ENCODE measurements around the gene ADAM22.
"Not testable (repeated sequence)": the region's sequence is repeated elsewhere in the genome, so short reads cannot be mapped to it uniquely, and the experiment has no call there.

The ADAM22 gene

DNA sequence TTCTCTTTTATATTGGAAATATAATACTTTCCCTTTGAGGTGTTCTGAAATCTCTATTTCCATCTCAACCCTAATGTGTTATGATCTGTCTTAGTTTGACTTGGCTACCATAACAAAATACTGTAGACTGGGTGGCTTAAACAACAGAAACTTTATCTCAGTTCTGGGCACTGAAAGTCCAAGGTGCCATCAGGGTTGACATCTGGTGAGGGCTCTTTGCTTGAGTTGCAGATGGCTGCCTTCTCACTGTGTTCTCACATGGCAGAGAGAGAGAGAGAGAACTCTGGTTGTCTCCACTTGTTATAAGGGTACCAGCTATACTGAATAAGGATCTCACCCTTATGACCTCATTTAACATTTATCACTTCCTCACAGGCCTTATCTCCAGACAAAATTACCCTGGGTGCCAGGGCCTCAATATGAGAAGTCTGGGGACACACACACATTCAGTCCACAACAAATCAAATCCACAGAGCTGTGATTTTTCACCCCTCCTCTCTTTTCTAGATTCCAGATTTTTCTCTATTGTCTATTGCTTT is 181.3 kb downstream of the ADAM22 start:
- DNase-seq: no peak

DNA sequence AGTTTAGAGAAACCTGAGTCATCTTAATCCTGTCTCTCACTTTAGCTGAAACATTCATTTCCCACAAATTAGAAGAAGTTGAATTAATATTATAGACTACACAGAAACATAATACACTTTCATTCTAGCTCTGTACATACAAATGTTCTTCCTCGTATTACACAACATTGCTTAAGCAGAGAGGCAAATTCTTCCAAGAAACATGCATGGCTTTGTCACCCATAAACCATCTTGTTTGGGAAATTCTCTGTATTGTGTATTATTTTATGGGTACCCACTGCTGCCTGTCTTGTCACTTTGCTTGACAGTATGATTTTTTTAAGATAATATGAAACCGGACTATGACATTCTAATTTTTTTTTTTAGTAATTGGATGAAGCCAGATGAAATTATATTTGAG is 181.8 kb downstream of the ADAM22 start:
- DNase-seq: no peak

DNA sequence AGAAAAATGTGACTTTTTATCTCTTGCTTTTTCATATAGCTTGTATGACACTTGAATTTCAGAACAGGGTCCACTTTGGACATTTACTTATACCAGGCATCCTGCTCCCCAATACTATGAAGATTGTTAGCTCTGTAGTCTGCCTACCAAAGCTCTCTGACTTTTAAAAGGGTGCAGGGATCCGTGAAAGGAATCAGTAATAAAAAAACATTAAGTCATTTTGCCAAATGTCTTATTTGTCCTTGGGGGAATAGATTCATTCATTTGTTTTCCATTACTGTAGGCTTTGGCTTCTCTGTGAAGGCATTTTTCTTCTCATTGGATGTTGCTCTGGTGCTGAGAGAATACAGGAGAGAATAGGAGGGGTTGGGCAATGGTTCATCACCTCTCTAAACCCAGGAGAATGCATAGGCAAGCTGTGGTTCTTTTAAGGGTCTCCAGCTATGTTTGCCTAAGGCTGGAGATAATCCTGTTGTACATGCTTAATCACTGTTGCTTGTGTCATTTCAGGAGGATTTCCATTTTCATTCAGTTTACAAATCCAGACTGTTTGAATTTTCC is 182.3 kb downstream of the ADAM22 start:
- no peak for DNase-seq

DNA sequence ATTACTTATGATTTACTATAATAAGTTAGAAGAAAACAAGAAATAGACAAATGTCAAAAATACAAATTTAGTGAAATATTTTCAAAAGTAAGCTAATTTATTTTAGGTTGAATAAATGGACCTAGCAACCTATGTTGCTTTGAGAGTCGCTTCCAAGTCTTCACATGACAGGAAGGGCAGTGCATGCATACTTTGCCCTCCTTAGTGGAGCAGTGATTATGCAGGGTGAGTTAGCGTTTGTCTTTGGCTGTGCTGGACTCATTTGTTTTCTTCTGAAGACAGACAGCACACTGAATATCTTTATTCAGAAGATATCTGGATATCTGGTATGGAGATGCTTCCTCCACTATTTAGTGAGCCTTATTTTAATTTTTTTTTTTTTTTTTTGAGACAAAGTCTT is 183.3 kb downstream of the ADAM22 start:
- DNase-seq: no peak

DNA sequence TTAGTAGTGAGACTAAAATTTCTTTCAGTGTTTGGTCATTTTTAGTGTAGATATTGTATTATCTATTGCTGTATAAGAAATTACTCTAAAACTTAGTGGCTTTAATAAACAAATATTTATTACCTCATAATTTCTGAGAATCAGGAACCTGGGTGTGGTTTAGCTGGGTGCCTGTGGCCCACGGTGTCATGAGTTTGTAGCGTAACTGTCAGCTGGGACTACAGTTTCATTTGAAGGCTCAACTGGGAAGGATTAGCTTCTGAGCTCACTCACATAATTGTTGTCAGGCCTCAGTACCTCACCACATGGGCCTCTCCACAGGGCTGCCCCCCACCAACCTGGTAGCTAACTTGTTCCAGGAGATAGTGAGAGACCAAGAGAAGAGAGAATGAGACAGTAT is 187.3 kb downstream of the ADAM22 start:
- no peak for DNase-seq

DNA sequence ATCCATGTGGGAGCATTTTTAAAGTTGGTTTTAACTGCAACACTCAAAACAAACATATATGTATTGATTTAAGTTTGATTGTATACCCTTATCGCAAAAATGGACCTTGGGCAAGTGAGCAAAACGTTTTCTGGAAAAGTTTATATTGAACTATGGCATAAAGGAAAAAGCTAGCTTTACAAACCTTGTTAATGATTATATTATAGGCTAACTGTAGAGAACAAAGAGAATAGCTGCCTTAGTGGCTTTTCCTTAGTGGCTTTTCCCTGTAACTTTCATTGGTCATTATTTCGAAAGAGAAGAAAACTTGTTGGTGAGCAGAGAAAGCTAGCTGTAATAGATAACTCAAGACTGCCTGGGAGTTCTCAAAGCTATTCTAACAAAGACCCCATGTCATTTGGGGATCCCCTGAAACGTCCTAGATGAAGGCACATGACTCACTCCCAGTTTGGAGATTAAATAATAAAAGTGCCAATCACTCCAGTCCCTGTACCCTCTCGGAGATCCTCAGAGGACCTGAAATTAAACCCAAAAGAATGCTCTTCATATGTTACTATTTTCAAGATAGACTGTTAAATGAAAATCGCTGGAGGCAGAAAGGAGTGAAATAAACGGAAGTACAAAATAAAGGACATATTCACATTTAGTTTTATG is 193.7 kb downstream of the ADAM22 start:
- DNase-seq: no peak

DNA sequence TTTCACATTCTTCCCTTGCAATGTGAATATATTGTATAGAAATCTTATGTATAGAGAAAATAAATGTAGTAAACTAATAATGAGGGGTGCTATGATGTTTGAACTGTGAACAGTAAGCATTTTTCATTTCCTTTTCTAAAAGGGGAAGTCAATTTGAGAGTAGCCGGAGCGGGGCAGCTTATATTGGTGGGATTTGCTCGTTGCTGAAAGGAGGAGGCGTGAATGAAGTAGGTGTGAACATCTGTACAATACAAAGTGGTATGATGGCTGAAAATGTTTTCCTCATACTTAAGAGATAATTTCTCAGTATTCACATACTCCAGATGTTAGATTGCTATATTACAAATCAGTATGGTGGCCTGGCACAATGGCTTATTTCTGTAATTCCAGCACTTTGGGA is 198.7 kb downstream of the ADAM22 start:
- DNase-seq: no peak

DNA sequence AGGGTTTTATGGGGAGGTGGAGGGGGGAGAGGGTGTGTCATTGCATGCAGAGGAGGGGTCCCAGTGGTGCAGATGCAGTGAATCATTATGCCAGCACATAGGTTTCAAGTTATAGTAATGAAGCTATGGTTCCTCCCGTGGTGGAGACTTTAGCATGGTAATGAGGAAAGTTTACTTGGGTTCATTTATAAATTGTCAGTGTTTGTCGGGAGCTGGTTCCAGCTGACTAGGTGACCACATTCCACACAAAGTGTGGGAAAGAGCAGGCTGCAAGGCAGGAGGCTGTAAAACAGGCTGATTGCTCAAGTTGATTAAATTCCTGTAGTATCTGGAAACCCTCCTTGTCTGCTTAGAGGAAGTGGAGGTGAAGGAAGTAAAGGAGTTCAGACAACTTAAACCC is 206.9 kb downstream of the ADAM22 start:
- DNase-seq: no peak

DNA sequence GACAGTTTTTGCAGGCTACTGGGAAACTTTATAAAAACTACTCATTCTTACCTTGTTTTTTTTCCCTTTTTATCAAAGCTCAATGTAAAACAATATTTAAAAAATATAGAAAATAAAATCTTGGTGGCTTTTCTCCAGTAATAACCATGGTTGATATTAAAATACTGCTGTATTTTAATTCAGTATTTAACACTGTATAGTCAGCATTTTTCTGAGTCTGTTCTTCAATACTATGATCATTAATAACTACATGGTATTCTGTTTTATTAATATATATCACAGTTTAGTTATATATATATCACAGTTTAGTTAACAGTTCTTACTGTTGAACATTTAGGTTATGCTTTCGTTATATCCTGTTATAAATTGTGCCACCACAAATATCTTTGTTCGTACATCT is 207.4 kb downstream of the ADAM22 start:
- no peak for DNase-seq

DNA sequence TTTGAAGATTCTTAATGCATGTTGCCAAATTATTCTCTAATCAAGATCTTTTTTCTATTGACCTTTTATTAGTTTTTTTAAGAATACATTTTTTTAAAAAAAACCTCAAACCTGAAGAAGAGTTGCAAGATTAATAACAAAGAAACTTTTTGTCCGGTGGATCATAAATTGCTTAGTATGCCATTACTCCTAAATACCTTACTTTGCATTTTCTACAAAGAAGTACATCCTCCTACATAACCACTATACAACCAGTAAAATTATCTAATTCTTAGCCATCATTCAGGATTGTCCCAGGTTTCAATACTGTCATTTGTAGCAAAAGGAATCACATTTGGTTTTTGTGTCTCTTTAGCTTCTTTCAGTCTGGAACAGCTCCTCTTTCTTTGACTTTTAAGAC is 207.9 kb downstream of the ADAM22 start:
- DNase-seq: no peak

DNA sequence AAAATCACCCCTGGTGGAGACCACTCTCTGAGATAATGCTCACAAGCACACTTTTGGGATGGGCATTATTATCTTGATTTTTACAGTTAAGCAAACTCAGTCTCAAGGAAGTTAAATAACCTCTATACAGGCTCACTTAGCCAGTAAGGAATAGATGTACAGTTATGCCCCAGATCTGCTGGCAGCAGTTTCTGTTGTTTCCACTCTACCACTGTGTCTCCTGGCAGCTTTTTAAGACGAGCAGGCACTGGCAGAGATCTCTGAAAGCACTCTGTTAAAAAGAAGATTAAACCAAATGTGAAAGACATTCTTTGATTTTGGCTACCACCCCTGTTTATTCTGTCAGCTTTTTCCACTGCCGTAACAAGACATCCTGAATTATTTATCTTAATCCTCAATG is 212.6 kb downstream of the ADAM22 start:
- DNase-seq: no peak

DNA sequence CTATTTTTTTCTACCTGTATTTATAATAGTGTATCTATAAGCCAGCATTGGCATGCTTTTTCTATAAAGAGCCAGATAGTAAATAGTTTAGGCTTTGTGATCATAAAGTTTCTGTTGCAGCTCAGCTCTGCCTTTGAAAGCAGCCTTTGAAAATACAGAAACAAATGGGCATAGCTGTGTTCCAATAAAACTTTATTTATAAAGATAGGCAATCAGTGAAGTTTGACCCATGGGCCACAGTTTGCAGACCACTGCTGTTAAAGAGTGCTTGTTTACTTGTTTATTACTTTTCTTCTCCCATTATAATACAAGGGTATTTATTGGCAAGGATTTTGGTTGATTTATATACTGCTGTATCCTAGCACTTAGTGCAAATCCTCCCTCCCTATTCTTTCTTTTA is 213.3 kb downstream of the ADAM22 start:
- no peak for DNase-seq

DNA sequence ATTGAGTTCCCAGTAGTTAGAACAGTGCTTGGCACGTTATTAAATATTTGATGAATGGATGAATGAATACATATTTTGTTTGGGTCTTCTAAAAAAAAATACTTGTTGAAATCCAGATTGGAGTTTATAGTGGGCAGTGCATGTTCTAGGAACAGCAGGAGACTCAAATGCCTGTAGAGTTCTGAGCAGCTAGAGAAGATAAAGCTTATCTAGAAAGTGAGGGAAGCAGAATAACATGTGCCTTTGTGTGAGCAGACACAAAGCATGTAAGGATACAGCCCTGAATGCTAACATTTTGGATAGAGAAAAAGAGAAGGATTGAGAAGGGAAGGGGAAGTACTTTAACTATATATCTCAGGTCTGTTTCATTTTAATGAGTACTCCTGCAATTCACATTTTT is 213.9 kb downstream of the ADAM22 start:
- DNase-seq: no peak

DNA sequence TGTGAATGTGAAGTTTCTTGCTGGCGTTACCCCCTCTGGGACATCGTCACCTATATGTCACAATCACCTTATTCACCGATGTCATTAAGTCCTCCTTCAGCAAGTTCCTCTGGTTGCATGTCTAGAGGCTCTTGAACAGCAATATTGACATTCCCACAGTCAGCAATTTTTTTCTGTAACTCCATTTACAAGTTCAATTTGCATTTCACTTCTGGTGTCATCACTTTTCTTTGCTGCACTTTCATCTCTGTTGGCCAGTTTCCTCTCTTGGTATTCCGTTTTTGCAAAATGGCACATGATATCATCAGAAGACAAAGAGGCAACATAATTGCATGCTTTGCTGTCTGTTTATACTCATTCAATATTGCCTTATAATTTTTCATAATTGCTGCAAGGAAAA is 216.0 kb downstream of the ADAM22 start:
- DNase-seq: no peak

DNA sequence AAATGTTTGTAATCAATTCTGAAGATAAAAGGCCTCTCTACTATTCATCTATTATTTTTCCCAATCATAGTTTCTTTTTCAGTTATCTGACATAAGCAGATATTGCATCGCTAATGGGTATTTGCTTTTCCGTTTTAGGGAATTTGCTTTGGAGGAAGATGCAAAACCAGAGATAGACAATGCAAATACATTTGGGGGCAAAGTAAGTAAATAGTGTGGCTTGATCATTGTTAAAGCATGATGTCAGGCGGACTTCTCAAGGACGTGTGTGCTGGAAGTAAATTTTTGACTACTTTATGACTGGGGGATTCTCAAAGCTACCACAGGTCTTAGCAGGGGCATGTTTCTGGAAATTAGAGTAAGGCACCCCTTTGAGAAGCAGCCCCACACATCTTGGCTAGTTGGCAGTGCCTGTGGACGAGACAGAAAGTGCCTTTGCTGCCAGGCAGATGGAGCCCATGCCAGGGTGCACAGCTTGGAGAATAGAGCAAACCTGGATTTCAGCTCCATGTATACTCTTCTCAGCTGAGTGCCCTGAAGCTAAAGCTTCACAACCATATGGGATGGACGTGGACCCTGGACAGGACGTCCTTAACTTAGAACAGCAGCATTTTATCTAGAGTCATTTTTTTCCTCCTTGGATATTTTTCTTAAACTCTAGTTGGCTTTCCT is 217.2 kb downstream of the ADAM22 start:
- no peak for DNase-seq

DNA sequence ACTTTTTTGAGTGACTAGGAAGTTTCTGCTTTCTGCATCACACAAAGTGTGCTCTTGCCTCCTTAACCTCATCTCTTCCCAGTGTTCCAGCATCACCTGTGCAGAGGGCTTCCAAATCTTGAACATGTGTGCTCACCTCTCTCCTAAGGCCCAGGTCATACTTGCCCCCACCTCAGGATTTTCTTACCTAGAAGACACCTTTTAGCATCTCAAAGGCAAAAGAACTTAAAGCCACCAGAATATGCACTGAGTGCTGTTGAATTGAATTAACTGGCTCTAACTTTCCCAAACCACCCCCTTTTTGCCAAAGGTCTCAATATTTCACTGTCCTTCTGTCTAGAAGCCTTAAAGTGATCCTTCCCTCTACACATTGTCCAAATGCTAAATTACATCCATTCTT is 219.3 kb downstream of the ADAM22 start:
- no peak for DNase-seq

DNA sequence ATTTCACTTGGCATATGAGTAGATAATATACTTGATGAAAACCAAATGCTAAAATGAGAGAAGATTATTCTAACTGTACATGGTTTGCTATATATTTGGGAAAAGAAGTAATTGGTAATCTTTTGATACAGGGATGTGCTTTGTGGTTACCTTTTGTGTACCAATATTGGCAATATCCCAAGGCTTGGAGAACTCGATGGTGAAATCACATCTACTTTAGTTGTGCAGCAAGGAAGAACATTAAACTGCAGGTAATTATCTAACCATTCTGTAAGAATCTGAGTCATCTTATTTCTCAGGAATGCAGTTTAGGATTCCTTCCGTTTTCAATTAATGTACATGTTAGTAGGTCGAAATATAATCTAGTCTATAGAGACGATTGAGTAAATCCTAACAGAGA is 221.7 kb downstream of the ADAM22 start:
- no peak for DNase-seq

DNA sequence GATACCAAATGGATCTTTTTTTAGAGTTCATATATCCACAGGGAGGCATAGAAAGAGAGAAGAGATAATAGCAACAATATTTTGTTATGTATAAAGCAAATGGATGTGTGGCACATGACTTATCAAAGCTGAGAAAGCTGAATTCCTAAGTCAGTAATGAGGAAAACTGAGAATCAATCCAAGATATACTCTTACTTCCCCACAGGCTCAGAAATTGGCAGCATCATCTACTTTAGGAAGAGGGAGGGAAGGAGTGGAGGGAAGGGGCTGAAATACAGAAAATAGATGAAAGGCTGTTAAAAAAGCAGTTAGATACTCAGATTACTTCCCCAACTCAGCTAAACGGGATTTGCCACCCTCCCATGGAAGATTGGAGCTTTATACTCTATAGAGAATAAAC is 222.3 kb downstream of the ADAM22 start:
- DNase-seq: no peak

DNA sequence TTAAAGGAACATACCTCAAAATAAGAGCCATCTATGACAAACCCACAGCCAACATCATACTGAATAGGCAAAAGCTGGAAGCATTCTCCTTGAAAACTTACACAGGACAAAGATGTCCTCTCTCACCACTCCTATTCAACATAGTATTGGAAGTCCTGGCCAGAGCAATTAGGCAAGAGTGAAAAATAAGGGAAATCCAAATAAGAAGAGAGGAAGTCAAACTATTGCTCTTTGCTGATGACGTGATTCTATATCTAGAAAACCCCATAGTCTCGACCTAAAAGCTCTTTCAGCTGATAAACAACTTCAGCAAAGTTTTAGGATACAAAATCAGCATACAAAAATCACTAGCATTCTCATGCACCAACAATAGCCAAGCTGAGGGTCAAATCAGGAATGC is 225.7 kb downstream of the ADAM22 start:
- DNase-seq: not testable (repeated sequence)

DNA sequence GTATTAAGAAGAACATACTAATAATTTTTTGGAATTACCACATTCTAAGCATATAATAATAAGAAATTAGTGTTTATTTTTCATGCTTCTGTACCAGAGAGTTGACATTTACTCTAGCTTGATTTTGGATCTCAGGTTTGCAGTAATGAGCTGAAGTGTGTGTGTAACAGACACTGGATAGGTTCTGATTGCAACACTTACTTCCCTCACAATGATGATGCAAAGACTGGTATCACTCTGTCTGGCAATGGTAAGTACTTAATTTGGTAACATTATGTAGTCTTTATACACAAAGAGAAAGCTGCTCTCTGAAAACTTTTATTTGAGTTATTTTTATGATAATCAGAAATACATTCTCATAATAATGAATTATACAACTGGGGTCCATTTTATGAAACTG is 231.6 kb downstream of the ADAM22 start:
- DNase-seq: no peak

DNA sequence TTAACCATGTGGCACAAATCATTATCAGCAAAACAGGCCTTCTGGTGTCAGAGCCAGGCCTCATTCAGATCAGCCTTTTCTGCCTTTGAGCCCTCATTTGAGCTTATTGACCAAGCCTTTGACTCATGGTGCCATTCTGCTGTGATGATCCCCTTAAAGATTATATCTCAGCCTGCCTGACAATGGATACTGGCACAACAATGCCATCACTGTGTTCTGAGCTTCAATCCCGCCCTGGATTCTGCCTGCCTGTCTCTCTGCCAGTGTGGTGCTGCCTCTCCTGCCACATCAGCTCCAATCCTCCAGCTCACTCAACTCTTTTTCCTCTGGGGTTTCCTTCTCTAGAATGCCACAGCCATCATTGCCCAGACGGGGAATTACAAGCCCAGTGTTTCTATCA is 233.2 kb downstream of the ADAM22 start:
- no peak for DNase-seq

DNA sequence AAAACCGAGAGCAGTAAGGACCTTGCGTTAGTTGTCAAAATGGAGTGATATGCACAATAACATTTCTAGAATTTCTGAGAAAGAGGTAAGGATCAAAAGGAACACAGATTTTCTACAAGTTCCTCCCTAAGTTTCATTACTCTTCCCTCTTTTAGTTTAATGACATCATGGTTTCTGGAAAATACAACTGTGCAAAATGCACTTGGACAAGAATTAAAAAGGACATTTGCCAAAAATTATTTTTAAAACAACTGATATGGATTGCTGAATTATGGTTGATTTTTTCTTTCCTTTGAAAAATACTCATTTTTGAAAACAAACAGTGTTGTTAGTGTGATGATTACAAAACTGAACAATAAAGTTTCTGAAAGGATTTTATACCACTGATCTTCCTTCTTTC is 233.7 kb downstream of the ADAM22 start:
- no peak for DNase-seq

DNA sequence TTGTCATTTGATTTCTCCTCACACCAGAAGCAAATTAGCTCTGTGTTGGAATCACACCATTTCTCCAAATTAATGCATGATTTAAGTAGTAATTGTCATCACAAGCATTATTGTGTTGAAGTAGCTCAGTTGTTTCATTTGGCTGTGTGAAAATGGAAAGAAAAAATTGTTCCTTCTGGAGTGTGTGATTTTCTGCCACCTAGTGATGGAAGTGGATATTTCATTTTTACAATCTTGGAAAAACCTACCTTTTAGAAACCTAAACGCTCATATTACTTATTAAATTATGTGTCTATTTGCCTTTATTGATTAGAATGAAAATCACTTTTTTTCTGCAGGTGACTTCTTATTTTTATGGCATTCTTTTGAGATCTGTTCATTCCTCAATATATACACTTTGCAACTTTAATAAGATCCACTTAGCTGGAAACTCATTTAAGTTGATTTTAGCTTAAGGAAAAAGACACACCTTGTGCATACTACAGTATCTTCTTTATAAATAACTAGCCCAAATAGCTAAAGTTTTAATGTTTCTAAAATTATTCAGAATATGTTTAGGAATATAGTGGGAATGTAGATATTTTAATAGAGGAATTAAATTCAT is 235.8 kb downstream of the ADAM22 start:
- peak; percentile 10 to 61 (median 51) for DNase-seq

DNA sequence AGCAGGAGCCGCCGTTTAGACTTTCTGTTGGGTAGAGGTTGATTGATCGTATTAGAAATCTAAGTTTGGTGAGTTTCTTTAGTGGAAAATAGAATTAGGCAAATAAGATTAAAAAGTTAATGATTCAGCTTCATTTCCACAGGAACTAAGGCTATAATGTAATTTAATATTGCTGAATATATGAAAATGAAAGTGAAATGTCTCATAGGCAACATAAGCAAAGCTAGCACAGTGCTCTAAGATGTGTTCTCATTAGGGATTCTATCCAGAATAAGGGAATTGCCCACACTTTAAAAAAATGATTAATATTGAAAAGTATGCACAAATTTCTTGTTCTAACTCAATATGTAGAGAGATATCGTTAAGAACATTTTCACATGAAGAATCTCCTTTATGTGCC is 238.8 kb downstream of the ADAM22 start:
- no peak for DNase-seq

Measured in NCI-H1417 (cell line).